HEK293 (cell line): ENCODE data around the gene MXD4.

Experiments used
- INSM2 ChIP-seq: fragments of 450-650 bp; formaldehyde crosslinking; IDR thresholded peaks from 2 replicates; pipeline ENCODE4 v1.5.1; 2016; ENCODE audit warnings: missing biosample characterization, missing genetic modification characterization
- ZNF274 ChIP-seq, 2 experiments: fragments of 200-500 bp in 1 of 2; fragments of 450-650 bp in 1 of 2; sonication (Bioruptor generic) in 1 of 2; formaldehyde crosslinking in 1 of 2; IDR thresholded peaks; 2 replicates each; pipeline versions ENCODE4 v1.5.1 to v1.6.1; 2014 to 2016; ENCODE audit warnings: borderline replicate concordance in 1 of 2, inconsistent platforms in 1 of 2, low read length in 1 of 2, missing biosample characterization in 1 of 2, missing genetic modification characterization in 1 of 2
- TF ChIP-seq, protein P1 (sequence below): fragments of 450-650 bp; formaldehyde crosslinking; conservative IDR thresholded peaks from 2 replicates; pipeline ENCODE4 v1.5.1; 2016; ENCODE audit warnings: low read depth, missing biosample characterization, missing genetic modification characterization

DNA sequence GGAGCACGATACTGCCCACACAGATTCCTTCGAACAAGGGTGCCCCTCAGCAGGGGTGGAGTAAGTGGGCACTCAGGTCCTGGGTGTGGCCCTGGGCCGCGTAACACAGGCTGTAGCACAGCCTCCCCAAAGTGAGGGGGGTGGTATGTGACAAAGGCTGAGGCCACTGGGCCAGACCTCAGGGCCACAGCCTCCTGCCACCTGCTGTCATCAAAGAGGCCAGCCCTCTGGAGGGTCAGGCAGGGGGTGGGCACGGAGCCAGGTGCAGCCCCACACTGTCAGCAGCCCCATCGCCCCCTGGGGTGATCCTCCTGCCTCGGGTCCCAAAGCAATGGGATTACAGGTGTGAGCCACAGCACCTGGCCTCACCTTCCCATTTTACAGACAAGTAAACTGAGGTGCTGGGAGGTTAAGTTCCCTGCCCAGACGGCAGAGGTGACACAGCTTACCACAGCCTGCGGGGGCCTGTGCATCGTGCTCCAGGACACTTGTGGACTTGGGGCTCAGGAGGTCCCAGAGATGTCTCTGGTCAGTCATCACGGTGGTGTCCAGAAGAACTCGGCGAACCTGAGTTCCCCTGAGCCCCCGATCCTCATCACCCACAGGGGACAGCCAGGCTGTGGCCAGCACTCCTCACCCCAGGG lies 27.5 kb upstream of the MXD4 start:
- TF ChIP-seq ZNF274 (IDR thresholded peaks at IDR 0.05; ENCODE audit: low read length) = no peak
- TF ChIP-seq ZNF274 (tag by site-specific recombination; IDR thresholded peaks at IDR 0.05; ENCODE audit: borderline replicate concordance) = no peak
- TF ChIP-seq, protein P1, sequence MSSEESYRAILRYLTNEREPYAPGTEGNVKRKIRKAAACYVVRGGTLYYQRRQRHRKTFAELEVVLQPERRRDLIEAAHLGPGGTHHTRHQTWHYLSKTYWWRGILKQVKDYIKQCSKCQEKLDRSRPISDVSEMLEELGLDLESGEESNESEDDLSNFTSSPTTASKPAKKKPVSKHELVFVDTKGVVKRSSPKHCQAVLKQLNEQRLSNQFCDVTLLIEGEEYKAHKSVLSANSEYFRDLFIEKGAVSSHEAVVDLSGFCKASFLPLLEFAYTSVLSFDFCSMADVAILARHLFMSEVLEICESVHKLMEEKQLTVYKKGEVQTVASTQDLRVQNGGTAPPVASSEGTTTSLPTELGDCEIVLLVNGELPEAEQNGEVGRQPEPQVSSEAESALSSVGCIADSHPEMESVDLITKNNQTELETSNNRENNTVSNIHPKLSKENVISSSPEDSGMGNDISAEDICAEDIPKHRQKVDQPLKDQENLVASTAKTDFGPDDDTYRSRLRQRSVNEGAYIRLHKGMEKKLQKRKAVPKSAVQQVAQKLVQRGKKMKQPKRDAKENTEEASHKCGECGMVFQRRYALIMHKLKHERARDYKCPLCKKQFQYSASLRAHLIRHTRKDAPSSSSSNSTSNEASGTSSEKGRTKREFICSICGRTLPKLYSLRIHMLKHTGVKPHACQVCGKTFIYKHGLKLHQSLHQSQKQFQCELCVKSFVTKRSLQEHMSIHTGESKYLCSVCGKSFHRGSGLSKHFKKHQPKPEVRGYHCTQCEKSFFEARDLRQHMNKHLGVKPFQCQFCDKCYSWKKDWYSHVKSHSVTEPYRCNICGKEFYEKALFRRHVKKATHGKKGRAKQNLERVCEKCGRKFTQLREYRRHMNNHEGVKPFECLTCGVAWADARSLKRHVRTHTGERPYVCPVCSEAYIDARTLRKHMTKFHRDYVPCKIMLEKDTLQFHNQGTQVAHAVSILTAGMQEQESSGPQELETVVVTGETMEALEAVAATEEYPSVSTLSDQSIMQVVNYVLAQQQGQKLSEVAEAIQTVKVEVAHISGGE = no peak
- no peak for TF ChIP-seq INSM2
